Muscle layer of colon (tissue), 2 donors: Measurements from ENCODE around the gene KIF18B.

Source experiments
- H3K27ac ChIP-seq: one replicate; pipeline ENCODE4 v1.7.0; 2013; ENCODE audit warnings: low read depth, mild to moderate bottlenecking, low read length, moderate library complexity
- H3K27me3 ChIP-seq, 2 donors: one replicate each; pipeline ENCODE4 v1.7.0; 2013; ENCODE audit warnings: low read length in 2 of 2, mild to moderate bottlenecking in 2 of 2; ENCODE audit not compliant: insufficient read depth in 2 of 2, control insufficient read depth in 1 of 2
- H3K36me3 ChIP-seq: one replicate; pipeline ENCODE4 v1.7.0; 2013; ENCODE audit warnings: mild to moderate bottlenecking, low read length; ENCODE audit not compliant: insufficient read depth
- H3K4me1 ChIP-seq: one replicate; pipeline ENCODE4 v1.7.0; 2013; ENCODE audit warnings: mild to moderate bottlenecking, low read length; ENCODE audit not compliant: insufficient read depth
- H3K4me3 ChIP-seq, 2 donors: one replicate each; pipeline ENCODE4 v1.7.0; 2013; ENCODE audit warnings: low read length in 2 of 2, low read depth in 1 of 2, mild to moderate bottlenecking in 1 of 2, moderate library complexity in 1 of 2
- H3K9ac ChIP-seq: one replicate; pipeline ENCODE4 v1.7.0; 2013; ENCODE audit warnings: low read length
- H3K9me3 ChIP-seq: one replicate; pipeline ENCODE4 v1.7.0; 2013; ENCODE audit warnings: mild to moderate bottlenecking, low read length
- donor health status: abdominal sarcoma.
- donor health status: Adenocarcinoma of cecum.

The KIF18B gene

GRCh38 chr17:44932096-44932786 is 15.3 kb downstream of the KIF18B start:
- Histone ChIP-seq H3K36me3 (no peaks in the 10 kb centered on the region), H3K4me3 (no peak overlapping the region), H3K9ac (no peak overlapping the region)

GRCh38 chr17:44931376-44931775 is 16.2 kb downstream of the KIF18B start:
- no peak overlapping the region for H3K4me3 ChIP-seq
- H3K27me3 ChIP-seq, result no peaks in the 10 kb centered on the region
- no peak overlapping the region for H3K9ac ChIP-seq
- H3K36me3 ChIP-seq, result no peaks in the 10 kb centered on the region
- H3K9me3 ChIP-seq, result no peaks in the 10 kb centered on the region
- no peak overlapping the region for H3K27ac ChIP-seq
- H3K4me1 ChIP-seq, result no peaks in the 10 kb centered on the region

More at GRCh38 chr17:44932096-44932786, 15.3 kb downstream of the KIF18B start:
- no peaks in the 10 kb centered on the region for H3K27me3 ChIP-seq
- no peaks in the 10 kb centered on the region for H3K9me3 ChIP-seq
- no peaks in the 10 kb centered on the region for H3K4me1 ChIP-seq
- H3K27ac ChIP-seq, result no peak overlapping the region

GRCh38 chr17:44930667-44931066 is 16.9 kb downstream of the KIF18B start:
- no peaks in the 10 kb centered on the region for H3K9me3 ChIP-seq
- no peak overlapping the region for H3K27ac ChIP-seq
- H3K27me3 ChIP-seq, result no peaks in the 10 kb centered on the region
- no peak overlapping the region for H3K9ac ChIP-seq
- no peaks in the 10 kb centered on the region for H3K4me1 ChIP-seq
- no peaks in the 10 kb centered on the region for H3K36me3 ChIP-seq
- no peak overlapping the region for H3K4me3 ChIP-seq

- no peaks in the 10 kb centered on the region for H3K36me3 ChIP-seq
- no peak overlapping the region for H3K4me3 ChIP-seq
- H3K4me1 ChIP-seq, result no peaks in the 10 kb centered on the region
- H3K27ac ChIP-seq, result no peak overlapping the region
- no peaks in the 10 kb centered on the region for H3K27me3 ChIP-seq
- no peak overlapping the region for H3K9ac ChIP-seq
- no peaks in the 10 kb centered on the region for H3K9me3 ChIP-seq
Measured at GRCh38 chr17:44928950-44929720, 18.4 kb downstream of the KIF18B start.

- Histone ChIP-seq H3K9me3 (no peaks in the 10 kb centered on the region), H3K4me1 (no peaks in the 10 kb centered on the region), H3K9ac (no peak overlapping the region), H3K36me3 (no peaks in the 10 kb centered on the region), H3K27ac (no peak overlapping the region), H3K4me3 (no peak overlapping the region), H3K27me3 (no peaks in the 10 kb centered on the region)
Measured at GRCh38 chr17:44928136-44928535, 19.4 kb downstream of the KIF18B start.

GRCh38 chr17:44927696-44928095 is 19.9 kb downstream of the KIF18B start:
- Histone ChIP-seq H3K4me3 (no peak overlapping the region), H3K36me3 (no peaks in the 10 kb centered on the region), H3K27me3 (no peaks in the 10 kb centered on the region)

GRCh38 chr17:44926821-44927525 is 20.6 kb downstream of the KIF18B start:
- Histone ChIP-seq H3K27me3 (no peaks in the 10 kb centered on the region), H3K4me1 (no peaks in the 10 kb centered on the region), H3K27ac (no peak overlapping the region), H3K9ac (no peak overlapping the region), H3K9me3 (no peaks in the 10 kb centered on the region), H3K36me3 (no peaks in the 10 kb centered on the region), H3K4me3 (no peak overlapping the region)

More at GRCh38 chr17:44927696-44928095, 19.9 kb downstream of the KIF18B start:
- Histone ChIP-seq H3K9me3 (no peaks in the 10 kb centered on the region), H3K27ac (no peak overlapping the region), H3K9ac (no peak overlapping the region), H3K4me1 (no peaks in the 10 kb centered on the region)

- H3K4me1 ChIP-seq, result no peaks in the 10 kb centered on the region
- no peaks in the 10 kb centered on the region for H3K36me3 ChIP-seq
- H3K9ac ChIP-seq, result no peak overlapping the region
- H3K27ac ChIP-seq, result no peak overlapping the region
- no peaks in the 10 kb centered on the region for H3K27me3 ChIP-seq
- H3K9me3 ChIP-seq, result no peaks in the 10 kb centered on the region
- H3K4me3 ChIP-seq, result no peak overlapping the region
Measured at GRCh38 chr17:44925731-44926697, 21.6 kb downstream of the KIF18B start.

GRCh38 chr17:44924107-44924544 is 23.4 kb downstream of the KIF18B start:
- no peaks in the 10 kb centered on the region for H3K9me3 ChIP-seq
- H3K27ac ChIP-seq, result no peak overlapping the region
- H3K36me3 ChIP-seq, result no peaks in the 10 kb centered on the region
- H3K4me3 ChIP-seq, result no peak overlapping the region
- no peak overlapping the region for H3K9ac ChIP-seq
- no peaks in the 10 kb centered on the region for H3K4me1 ChIP-seq
- no peaks in the 10 kb centered on the region for H3K27me3 ChIP-seq

GRCh38 chr17:44922746-44923470 is 24.7 kb downstream of the KIF18B start:
- no peak overlapping the region for H3K27ac ChIP-seq
- H3K4me1 ChIP-seq, result no peaks in the 10 kb centered on the region
- no peak overlapping the region for H3K4me3 ChIP-seq
- H3K9me3 ChIP-seq, result no peaks in the 10 kb centered on the region
- H3K9ac ChIP-seq, result no peak overlapping the region
- no peaks in the 10 kb centered on the region for H3K27me3 ChIP-seq
- H3K36me3 ChIP-seq, result no peaks in the 10 kb centered on the region
